NB4 (cell line): Measurements from ENCODE around the gene MRTFA.

Experiments
- CTCF ChIP-seq: IDR thresholded peaks from one replicate; pipeline ENCODE4 v1.5.1; 2012; ENCODE audit warnings: low read depth, low read length
- POLR2A ChIP-seq: IDR thresholded peaks from 2 replicates; pipeline ENCODE4 v1.6.1; 2011; ENCODE audit warnings: mild to moderate bottlenecking; ENCODE audit not compliant: insufficient read length; ENCODE audit errors: extremely low read depth

DNA sequence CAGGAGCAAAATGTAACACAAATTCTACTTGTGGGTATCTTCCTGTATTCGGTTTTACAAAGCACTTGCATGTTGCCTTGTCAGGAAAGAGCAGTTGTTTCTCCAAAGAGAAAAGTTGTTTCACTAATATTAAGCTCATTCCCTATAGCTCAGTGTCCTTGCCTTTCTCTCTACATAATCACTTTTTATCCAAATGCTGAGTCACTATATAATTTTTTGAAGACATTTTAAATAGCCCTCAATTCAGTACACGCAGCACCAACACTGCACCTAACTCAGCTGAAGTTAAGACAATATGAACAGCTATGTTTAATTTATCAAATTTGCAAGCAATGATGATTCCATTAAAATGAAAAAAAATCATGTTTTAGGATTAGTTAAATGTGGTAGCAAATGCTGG lies 14.5 kb upstream of the MRTFA start:
- no peak for TF ChIP-seq CTCF
- no peak for TF ChIP-seq POLR2A
